Nephron progenitor cell (in vitro differentiated cells): Measurements from ENCODE around the gene FANCD2.

Experiments used
- DNase-seq: peaks from one replicate; pipeline ENCODE4 v3.0.0; 2021
- H3K27ac Mint-ChIP-seq: 2 replicates; pipeline ENCODE4 v1.8.0; 2021; ENCODE audit warnings: mild to moderate bottlenecking, moderate library complexity, mixed read lengths
- H3K27me3 Mint-ChIP-seq: 2 replicates; pipeline ENCODE4 v1.8.0; 2021; ENCODE audit warnings: mild to moderate bottlenecking, low read depth, mixed read lengths; ENCODE audit not compliant: poor library complexity
- H3K36me3 Mint-ChIP-seq: 2 replicates; pipeline ENCODE4 v1.8.0; 2021; ENCODE audit warnings: low read depth, mixed read lengths
- H3K4me1 Mint-ChIP-seq: 2 replicates; pipeline ENCODE4 v1.8.0; 2021; ENCODE audit warnings: mixed read lengths
- H3K4me3 Mint-ChIP-seq: 2 replicates; pipeline ENCODE4 v1.8.0; 2021; ENCODE audit warnings: mild to moderate bottlenecking, moderate library complexity, mixed read lengths
- H3K9me3 Mint-ChIP-seq: 2 replicates; pipeline ENCODE4 v1.8.0; 2021; ENCODE audit warnings: mild to moderate bottlenecking, moderate library complexity, mixed read lengths
- TF ChIP-seq, protein P1 (sequence below): fragments of 200-600 bp; sonication (generic); IDR thresholded peaks from 2 replicates; pipeline ENCODE4 v1.5.0; 2021; ENCODE audit warnings: antibody characterized with exemption

Gene FANCD2

DNA sequence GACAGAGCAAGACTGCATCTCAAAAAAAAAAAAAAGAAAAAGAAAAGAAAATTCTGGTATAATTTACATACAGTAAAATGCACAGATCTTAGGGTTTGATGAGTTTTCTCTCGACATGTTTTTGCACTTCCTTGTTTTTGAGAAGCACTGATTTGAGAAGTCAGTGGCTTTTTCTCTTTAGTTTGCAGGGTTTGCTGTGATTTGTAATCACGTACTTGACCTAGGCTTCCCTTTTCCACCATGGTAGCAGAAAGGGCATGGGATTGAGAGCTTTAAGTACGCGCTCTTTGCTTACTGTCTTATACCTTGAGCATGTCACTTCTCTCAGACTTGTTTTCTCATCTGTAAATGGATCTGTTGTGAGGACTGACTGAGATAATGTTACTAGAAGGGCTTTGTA lies 119.4 kb downstream of the FANCD2 start:
- Mint-ChIP-seq H3K4me3 (peak overlapping the region; percentile 14), H3K36me3 (peaks cover 63% of the 10 kb centered on the region), H3K27ac (peak overlapping the region; percentile 57), H3K27me3 (peaks cover under 1% of the 10 kb centered on the region), H3K9me3 (peaks cover 5% of the 10 kb centered on the region), H3K4me1 (peaks cover 23% of the 10 kb centered on the region)
- DNase-seq = no peak
- TF ChIP-seq, protein P1, sequence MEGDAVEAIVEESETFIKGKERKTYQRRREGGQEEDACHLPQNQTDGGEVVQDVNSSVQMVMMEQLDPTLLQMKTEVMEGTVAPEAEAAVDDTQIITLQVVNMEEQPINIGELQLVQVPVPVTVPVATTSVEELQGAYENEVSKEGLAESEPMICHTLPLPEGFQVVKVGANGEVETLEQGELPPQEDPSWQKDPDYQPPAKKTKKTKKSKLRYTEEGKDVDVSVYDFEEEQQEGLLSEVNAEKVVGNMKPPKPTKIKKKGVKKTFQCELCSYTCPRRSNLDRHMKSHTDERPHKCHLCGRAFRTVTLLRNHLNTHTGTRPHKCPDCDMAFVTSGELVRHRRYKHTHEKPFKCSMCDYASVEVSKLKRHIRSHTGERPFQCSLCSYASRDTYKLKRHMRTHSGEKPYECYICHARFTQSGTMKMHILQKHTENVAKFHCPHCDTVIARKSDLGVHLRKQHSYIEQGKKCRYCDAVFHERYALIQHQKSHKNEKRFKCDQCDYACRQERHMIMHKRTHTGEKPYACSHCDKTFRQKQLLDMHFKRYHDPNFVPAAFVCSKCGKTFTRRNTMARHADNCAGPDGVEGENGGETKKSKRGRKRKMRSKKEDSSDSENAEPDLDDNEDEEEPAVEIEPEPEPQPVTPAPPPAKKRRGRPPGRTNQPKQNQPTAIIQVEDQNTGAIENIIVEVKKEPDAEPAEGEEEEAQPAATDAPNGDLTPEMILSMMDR = no peak

DNA sequence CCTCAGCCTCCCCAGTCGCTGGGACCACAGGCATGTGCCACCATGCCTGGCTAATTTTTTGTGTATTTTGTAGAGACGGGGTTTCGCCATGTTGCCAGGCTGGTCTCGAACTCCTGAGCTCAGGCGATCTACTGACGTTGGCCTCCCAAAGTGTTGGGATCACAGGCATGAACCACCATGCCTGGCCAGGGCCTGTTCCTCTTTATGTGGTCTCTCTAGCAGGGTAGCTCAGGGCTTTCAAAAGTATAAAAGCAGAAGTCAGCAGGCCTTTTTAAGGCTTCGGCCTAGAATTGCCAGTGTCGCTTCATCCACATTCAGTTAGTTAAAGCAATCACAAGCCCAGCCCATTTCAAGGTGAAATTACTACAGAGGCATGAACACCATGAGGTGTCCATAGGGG lies 123.0 kb downstream of the FANCD2 start:
- no peaks in the 10 kb centered on the region for H3K9me3 Mint-ChIP-seq
- H3K4me1 Mint-ChIP-seq = peaks cover 8% of the 10 kb centered on the region
- no peaks in the 10 kb centered on the region for H3K27me3 Mint-ChIP-seq
- TF ChIP-seq, protein P1 = no peak
- DNase-seq = no peak
- peaks cover 73% of the 10 kb centered on the region for H3K36me3 Mint-ChIP-seq
- H3K4me3 Mint-ChIP-seq = no peak overlapping the region
- peak overlapping the region; percentile 72 for H3K27ac Mint-ChIP-seq

DNA sequence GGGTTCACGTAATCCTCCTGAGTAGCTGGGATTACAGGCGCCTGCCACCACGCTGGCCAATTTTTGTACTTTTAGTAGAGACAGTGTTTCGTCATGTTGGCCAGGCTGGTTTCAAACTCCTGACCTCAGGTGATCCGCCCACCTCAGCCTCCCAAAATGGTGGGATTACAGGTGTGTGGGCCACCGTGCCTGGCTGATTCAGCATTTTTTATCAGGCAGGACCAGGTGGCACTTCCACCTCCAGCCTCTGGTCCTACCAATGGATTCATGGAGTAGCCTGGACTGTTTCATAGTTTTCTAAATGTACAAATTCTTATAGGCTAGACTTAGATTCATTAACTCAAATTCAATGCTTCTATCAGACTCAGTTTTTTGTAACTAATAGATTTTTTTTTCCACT lies 124.8 kb downstream of the FANCD2 start:
- no peak for DNase-seq
- H3K36me3 Mint-ChIP-seq = peaks cover 59% of the 10 kb centered on the region
- no peaks in the 10 kb centered on the region for H3K9me3 Mint-ChIP-seq
- no peaks in the 10 kb centered on the region for H3K27me3 Mint-ChIP-seq
- TF ChIP-seq, protein P1 = no peak
- no peaks in the 10 kb centered on the region for H3K4me1 Mint-ChIP-seq
- no peak overlapping the region for H3K27ac Mint-ChIP-seq
- H3K4me3 Mint-ChIP-seq = no peak overlapping the region
